Ishikawa (cell line): ENCODE measurements around the gene HOXB1.

ENCODE experiments used
- CEBPB ChIP-seq: IDR thresholded peaks from 2 replicates; pipeline ENCODE4 v1.6.1; 2012
- CREB1 ChIP-seq: IDR thresholded peaks from 2 replicates; pipeline ENCODE4 v1.6.1; 2012; ENCODE audit warnings: low read depth
- EGR1 ChIP-seq: IDR thresholded peaks from 2 replicates; pipeline ENCODE4 v1.6.1; 2012
- EP300 ChIP-seq: IDR thresholded peaks from 2 replicates; pipeline ENCODE4 v1.6.1; 2012; ENCODE audit warnings: borderline replicate concordance
- FOXM1 ChIP-seq: IDR thresholded peaks from 2 replicates; pipeline ENCODE4 v1.6.1; 2012; ENCODE audit warnings: low read depth, borderline replicate concordance
- MAX ChIP-seq: IDR thresholded peaks from 2 replicates; pipeline ENCODE4 v1.6.1; 2012
- NFIC ChIP-seq: IDR thresholded peaks from 2 replicates; pipeline ENCODE4 v1.6.1; 2012
- RAD21 ChIP-seq: IDR thresholded peaks from 2 replicates; pipeline ENCODE4 v1.6.1; 2012; ENCODE audit warnings: low read depth
- REST ChIP-seq: IDR thresholded peaks from 2 replicates; pipeline ENCODE4 v1.6.1; 2012; ENCODE audit warnings: low read depth, mild to moderate bottlenecking
- TAF1 ChIP-seq: IDR thresholded peaks from 2 replicates; pipeline ENCODE4 v1.6.1; 2012; ENCODE audit warnings: low read depth, mild to moderate bottlenecking
- TCF12 ChIP-seq: IDR thresholded peaks from 2 replicates; pipeline ENCODE4 v1.6.1; 2012; ENCODE audit warnings: low read depth
- TEAD4 ChIP-seq: IDR thresholded peaks from 2 replicates; pipeline ENCODE4 v1.6.1; 2012
- USF1 ChIP-seq: IDR thresholded peaks from 2 replicates; pipeline ENCODE4 v1.6.1; 2012
- YY1 ChIP-seq: IDR thresholded peaks from 2 replicates; pipeline ENCODE4 v1.6.1; 2012; ENCODE audit warnings: low read depth
- ZBTB7A ChIP-seq: IDR thresholded peaks from 2 replicates; pipeline ENCODE4 v1.6.1; 2012; ENCODE audit warnings: low read depth

HOXB1 gene

GRCh38 chr17:48563385-48563838 lies 32.6 kb upstream of the HOXB1 start:
- no peak for TF ChIP-seq CREB1
- no peak for TF ChIP-seq TCF12
- TF ChIP-seq ZBTB7A: no peak
- TF ChIP-seq RAD21: no peak
- no peak for TF ChIP-seq EGR1
- no peak for TF ChIP-seq YY1
- no peak for TF ChIP-seq CEBPB
- no peak for TF ChIP-seq MAX

GRCh38 chr17:48562934-48563333 lies 32.1 kb upstream of the HOXB1 start:
- TF ChIP-seq USF1 (no peak), EGR1 (no peak), YY1 (no peak), TAF1 (no peak), CREB1 (no peak), NFIC (no peak), TEAD4 (no peak), RAD21 (no peak), FOXM1 (no peak), EP300 (no peak)

- no peak for TF ChIP-seq TCF12
- TF ChIP-seq NFIC: no peak
- TF ChIP-seq EP300: no peak
- no peak for TF ChIP-seq CEBPB
- TF ChIP-seq RAD21: no peak
- TF ChIP-seq REST: no peak
- no peak for TF ChIP-seq FOXM1
- TF ChIP-seq MAX: no peak
- TF ChIP-seq YY1: no peak
- TF ChIP-seq TAF1: no peak
- no peak for TF ChIP-seq CREB1
- TF ChIP-seq EGR1: no peak
- TF ChIP-seq TEAD4: no peak
Observed at GRCh38 chr17:48561884-48562810, 31.3 kb upstream of the HOXB1 start.

- TF ChIP-seq USF1 (no peak), FOXM1 (no peak), YY1 (no peak), ZBTB7A (no peak), CEBPB (no peak), RAD21 (no peak), EP300 (no peak), EGR1 (no peak), TEAD4 (no peak), MAX (no peak), NFIC (no peak), TCF12 (no peak)
Observed at GRCh38 chr17:48559840-48560817, 29.3 kb upstream of the HOXB1 start.

GRCh38 chr17:48559122-48559839 lies 28.5 kb upstream of the HOXB1 start:
- TF ChIP-seq TCF12 (no peak), EP300 (no peak), RAD21 (no peak), TEAD4 (no peak), TAF1 (no peak), YY1 (no peak), ZBTB7A (no peak), NFIC (no peak), MAX (no peak), CEBPB (no peak), EGR1 (no peak), REST (no peak), FOXM1 (no peak), CREB1 (no peak), USF1 (no peak)
